GM10266 (cell line): ENCODE data around the gene TMC8.
A peak's percentile ranks its signal among the peaks of the same experiment; 100 is the strongest.

Source experiments
- DNase-seq: peaks from one replicate; pipeline ENCODE4 v3.0.0; 2012; ENCODE audit errors: extremely low spot score
- CTCF ChIP-seq: IDR thresholded peaks from 2 replicates; pipeline ENCODE4 v1.5.1; 2012; ENCODE audit warnings: mild to moderate bottlenecking, low read depth; ENCODE audit not compliant: control insufficient read depth, insufficient read depth; ENCODE audit errors: missing control alignments

TMC8 gene

GRCh38 chr17:78174870-78175642 lies 44.5 kb downstream of the TMC8 start:
- TF ChIP-seq CTCF, result peak; percentile 23
- DNase-seq, result no peak

- no peak for TF ChIP-seq CTCF
- DNase-seq, result no peak
These were observed 45.0 kb downstream of the TMC8 start for GRCh38 chr17:78175643-78175981.

- DNase-seq, result peak; percentile 75
- peak; percentile 96 for TF ChIP-seq CTCF
These were observed 46.0 kb downstream of the TMC8 start for GRCh38 chr17:78176548-78177025.

GRCh38 chr17:78179372-78179771 lies 48.8 kb downstream of the TMC8 start:
- DNase-seq, result no peak
- no peak for TF ChIP-seq CTCF

- TF ChIP-seq CTCF, result no peak
- no peak for DNase-seq
These were observed 49.5 kb downstream of the TMC8 start for GRCh38 chr17:78180083-78180482.

- TF ChIP-seq CTCF, result no peak
- no peak for DNase-seq
These were observed 49.9 kb downstream of the TMC8 start for GRCh38 chr17:78180508-78180907.

- no peak for TF ChIP-seq CTCF
- DNase-seq, result no peak
These were observed 51.9 kb downstream of the TMC8 start for GRCh38 chr17:78182504-78182903.
